GM23338 (cell line): ENCODE results near the gene DOCK4. TPM values are rescaled to one million over a fixed set of nuclear protein-coding genes. Genes with fewer than 3 reads are reported as not detected.

Experiments used
- ATAC-seq: fragments of 200-7000 bp; cut with Tn5 transposase; 3 replicates; pipeline ENCODE4 v1.9.1; 2020
- DNase-seq: peaks from one replicate; pipeline ENCODE4 v3.0.0-alpha.2; 2015; ENCODE audit warnings: low spot score
- H2AFZ ChIP-seq: fragments of 200-600 bp; sonication (generic); 2 replicates; pipeline ENCODE4 v1.8.0; 2016; ENCODE audit warnings: antibody characterized with exemption, mild to moderate bottlenecking, moderate library complexity
- H3F3A ChIP-seq: fragments of 200-600 bp; sonication (generic); replicated peaks from 2 replicates; pipeline ENCODE4 v1.8.0; 2017; ENCODE audit warnings: antibody characterized with exemption, mixed run types, low read depth
- H3K27ac ChIP-seq: fragments of 200-600 bp; sonication (generic); 2 replicates; pipeline ENCODE4 v1.6.1; 2016; ENCODE audit warnings: low read depth
- H3K27me3 ChIP-seq: fragments of 200-600 bp; sonication (generic); 2 replicates; pipeline ENCODE4 v1.8.0; 2016; ENCODE audit warnings: mild to moderate bottlenecking, mixed run types, moderate library complexity; ENCODE audit not compliant: insufficient read depth
- H3K36me3 ChIP-seq: fragments of 200-600 bp; sonication (generic); 2 replicates; pipeline ENCODE4 v1.8.0; 2016; ENCODE audit warnings: mild to moderate bottlenecking; ENCODE audit not compliant: insufficient read depth
- H3K4me1 ChIP-seq: fragments of 200-600 bp; sonication (generic); 2 replicates; pipeline ENCODE4 v1.8.0; 2016; ENCODE audit warnings: mild to moderate bottlenecking, moderate library complexity; ENCODE audit not compliant: insufficient read depth
- H3K4me2 ChIP-seq: fragments of 200-600 bp; sonication (generic); 2 replicates; pipeline ENCODE4 v1.7.1; 2017; ENCODE audit warnings: mixed run types
- H3K4me3 ChIP-seq: fragments of 200-600 bp; sonication (generic); 2 replicates; pipeline ENCODE4 v1.6.1; 2016; ENCODE audit warnings: mixed run types
- H3K79me2 ChIP-seq: fragments of 200-600 bp; sonication (generic); replicated peaks from 2 replicates; pipeline ENCODE4 v1.8.0; 2017; ENCODE audit warnings: mild to moderate bottlenecking; ENCODE audit not compliant: insufficient read depth
- H3K9me2 ChIP-seq: fragments of 200-600 bp; sonication (generic); 2 replicates; pipeline ENCODE4 v1.8.0; 2017; ENCODE audit not compliant: insufficient read depth
- H4K20me1 ChIP-seq: fragments of 200-600 bp; sonication (generic); replicated peaks from 2 replicates; pipeline ENCODE4 v1.8.0; 2017; ENCODE audit warnings: mild to moderate bottlenecking; ENCODE audit not compliant: insufficient read depth
- H3K27ac Mint-ChIP-seq: 2 replicates; pipeline ENCODE4 v1.8.0; 2020; ENCODE audit warnings: inconsistent platforms, mild to moderate bottlenecking, moderate library complexity, mixed read lengths
- H3K27me3 Mint-ChIP-seq: 3 replicates; pipeline ENCODE4 v1.8.0; 2022; ENCODE audit warnings: low read depth, mild to moderate bottlenecking, moderate library complexity, mixed read lengths, inconsistent platforms; ENCODE audit not compliant: insufficient read depth, poor library complexity
- H3K36me3 Mint-ChIP-seq: 3 replicates; pipeline ENCODE4 v1.8.0; 2021; ENCODE audit warnings: low read depth, mild to moderate bottlenecking, inconsistent platforms, moderate library complexity, mixed read lengths
- H3K4me1 Mint-ChIP-seq: 3 replicates; pipeline ENCODE4 v1.8.0; 2020; ENCODE audit warnings: mild to moderate bottlenecking, inconsistent platforms, mixed read lengths
- H3K4me3 Mint-ChIP-seq: 3 replicates; pipeline ENCODE4 v1.8.0; 2021; ENCODE audit warnings: moderate library complexity, mild to moderate bottlenecking, inconsistent platforms, mixed read lengths
- H3K9me3 Mint-ChIP-seq: 3 replicates; pipeline ENCODE4 v1.8.0; 2020; ENCODE audit warnings: moderate library complexity, mild to moderate bottlenecking, inconsistent platforms, mixed read lengths
- CREB1 ChIP-seq: fragments of 250-450 bp; sonication (Bioruptor Pico); IDR thresholded peaks from 2 replicates; pipeline ENCODE4 v1.5.0; 2020; ENCODE audit warnings: low read depth, mild to moderate bottlenecking, moderate library complexity
- EZH2 ChIP-seq: fragments of 200-600 bp; sonication (generic); IDR thresholded peaks from one replicate; pipeline ENCODE4 v1.8.0; 2017; ENCODE audit warnings: antibody characterized with exemption, mild to moderate bottlenecking, low read depth; ENCODE audit not compliant: unreplicated experiment
- EZH2phosphoT487 ChIP-seq: fragments of 200-600 bp; sonication (generic); IDR thresholded peaks from one replicate; pipeline ENCODE4 v1.8.1; 2018; ENCODE audit warnings: antibody characterized with exemption; ENCODE audit not compliant: unreplicated experiment
- JUNB ChIP-seq: IDR thresholded peaks from one replicate; pipeline ENCODE4 v1.6.1; 2016; ENCODE audit warnings: antibody characterized with exemption; ENCODE audit not compliant: unreplicated experiment
- NANOG ChIP-seq: IDR thresholded peaks from 2 replicates; pipeline ENCODE4 v1.6.1; 2016; ENCODE audit warnings: antibody characterized with exemption, borderline replicate concordance
- REST ChIP-seq: IDR thresholded peaks from one replicate; pipeline ENCODE4 v1.6.1; 2018; ENCODE audit warnings: antibody characterized with exemption; ENCODE audit not compliant: unreplicated experiment
- ZNF331 ChIP-seq: fragments of 250-450 bp; sonication (Bioruptor Pico); IDR thresholded peaks from 2 replicates; pipeline ENCODE4 v1.5.0; 2020; ENCODE audit warnings: low read depth, mild to moderate bottlenecking, moderate library complexity
- ZNF462 ChIP-seq: fragments of 250-450 bp; sonication (Bioruptor Pico); IDR thresholded peaks from 2 replicates; pipeline ENCODE4 v1.5.0; 2020; ENCODE audit warnings: mild to moderate bottlenecking, moderate library complexity
- polyA plus RNA-seq: library from polyadenylated mRNA; unstranded; fragments of >200 nt; fragmentation: Nextera tagmentation; extraction: Ambion mirVana; gene quantifications from 2 replicates; pipeline ENCODE4 v1.2.1, GENCODE V29; 2016
- total RNA-seq: library from RNA; depleted of rRNA; stranded (reverse); fragments of >200 nt; shearing (Covaris generic); gene quantifications from 2 replicates; pipeline ENCODE4 v1.2.3, GENCODE V29; 2014
- TF ChIP-seq, protein P1 (sequence below): IDR thresholded peaks from 2 replicates; pipeline ENCODE4 v1.6.1; 2016; ENCODE audit warnings: antibody characterized with exemption

The DOCK4 gene
- total and polyA plus RNA-seq, 2 experiments from 2014 or later = 6.3 to 33.8 TPM

GRCh38 chr7:111789048-111789320 lies 417.2 kb downstream of the DOCK4 start (continued):
- no peak for TF ChIP-seq NANOG
- TF ChIP-seq EZH2 = no peak
- no peak for TF ChIP-seq CREB1 (CRISPR knock-in tag)
- TF ChIP-seq EZH2phosphoT487 = no peak
- no peak for TF ChIP-seq ZNF331 (CRISPR knock-in tag)

GRCh38 chr7:111788286-111789047 lies 417.7 kb downstream of the DOCK4 start:
- Histone ChIP-seq H3F3A (no peaks in the 10 kb centered on the region), H3K27me3 (no peaks in the 10 kb centered on the region), H4K20me1 (no peaks in the 10 kb centered on the region), H3K27ac (no peak overlapping the region), H3K4me1 (peaks cover 23% of the 10 kb centered on the region), H2AFZ (no peak overlapping the region), H3K79me2 (no peaks in the 10 kb centered on the region), H3K9me2 (no peaks in the 10 kb centered on the region; the same call in 1 of the 2 replicates), H3K36me3 (no peaks in the 10 kb centered on the region), H3K4me2 (no peak overlapping the region), H3K4me3 (no peak overlapping the region)
- ATAC-seq (peak; percentile 54; the same call in 2 of the 3 replicates), DNase-seq (peak; percentile 9)
- H3K27ac Mint-ChIP-seq = no peak overlapping the region
- peaks cover 34% of the 10 kb centered on the region for H3K4me1 Mint-ChIP-seq
- peaks cover 12% of the 10 kb centered on the region; the same call in 2 of the 3 replicates for H3K36me3 Mint-ChIP-seq
- no peak overlapping the region for H3K4me3 Mint-ChIP-seq
- H3K9me3 Mint-ChIP-seq = no peaks in the 10 kb centered on the region
- TF ChIP-seq, protein P1, sequence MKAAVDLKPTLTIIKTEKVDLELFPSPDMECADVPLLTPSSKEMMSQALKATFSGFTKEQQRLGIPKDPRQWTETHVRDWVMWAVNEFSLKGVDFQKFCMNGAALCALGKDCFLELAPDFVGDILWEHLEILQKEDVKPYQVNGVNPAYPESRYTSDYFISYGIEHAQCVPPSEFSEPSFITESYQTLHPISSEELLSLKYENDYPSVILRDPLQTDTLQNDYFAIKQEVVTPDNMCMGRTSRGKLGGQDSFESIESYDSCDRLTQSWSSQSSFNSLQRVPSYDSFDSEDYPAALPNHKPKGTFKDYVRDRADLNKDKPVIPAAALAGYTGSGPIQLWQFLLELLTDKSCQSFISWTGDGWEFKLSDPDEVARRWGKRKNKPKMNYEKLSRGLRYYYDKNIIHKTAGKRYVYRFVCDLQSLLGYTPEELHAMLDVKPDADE = no peak
- TF ChIP-seq EZH2phosphoT487 = no peak
- no peak for TF ChIP-seq EZH2
- TF ChIP-seq REST = no peak
- TF ChIP-seq ZNF462 (CRISPR knock-in tag) = no peak
- no peak for TF ChIP-seq CREB1 (CRISPR knock-in tag)
- TF ChIP-seq NANOG = no peak
- no peak for TF ChIP-seq JUNB
- peaks cover 1% of the 10 kb centered on the region for H3K27me3 Mint-ChIP-seq
